HT1080 (cell line): ENCODE results near the gene JAK3. TPM values are rescaled to one million over a fixed set of nuclear protein-coding genes. Genes with fewer than 3 reads are reported as not detected.
"Not testable (repeated sequence)": the region's sequence is repeated elsewhere in the genome, so short reads cannot be mapped to it uniquely, and the experiment has no call there.

Experiments used
- DNase-seq: peaks from one replicate; pipeline ENCODE4 v3.0.0-alpha.2; 2015; ENCODE audit warnings: low read depth
- total RNA-seq: library from RNA; depleted of rRNA; stranded (reverse); fragments of >200 nt; shearing (Covaris generic); gene quantifications from 2 replicates; pipeline ENCODE4 v1.2.3, GENCODE V29; 2014

The JAK3 gene
- total RNA-seq, 1 experiment from 2014 or later: 0.06 TPM

GRCh38 chr19:17807731-17808316, 40.0 kb downstream of the JAK3 start:
- no peak for DNase-seq

GRCh38 chr19:17806945-17807344, 40.8 kb downstream of the JAK3 start:
- DNase-seq: no peak

- no peak for DNase-seq
Measured at GRCh38 chr19:17805427-17805826, 42.4 kb downstream of the JAK3 start.

- DNase-seq: peak; percentile 18
Measured at GRCh38 chr19:17803264-17803896, 44.4 kb downstream of the JAK3 start.

GRCh38 chr19:17802137-17802858, 45.5 kb downstream of the JAK3 start:
- no peak for DNase-seq

- not testable (repeated sequence) for DNase-seq
Measured at GRCh38 chr19:17798599-17798998, 49.2 kb downstream of the JAK3 start.

GRCh38 chr19:17797424-17798201, 50.2 kb downstream of the JAK3 start:
- peak; percentile 79 for DNase-seq

GRCh38 chr19:17796838-17797423, 50.9 kb downstream of the JAK3 start:
- no peak for DNase-seq

GRCh38 chr19:17796013-17796837, 51.6 kb downstream of the JAK3 start:
- no peak for DNase-seq

- DNase-seq: no peak
Measured at GRCh38 chr19:17795495-17795856, 52.3 kb downstream of the JAK3 start.

GRCh38 chr19:17794731-17795494, 52.9 kb downstream of the JAK3 start, which contains the start of gene B3GNT3:
Gene B3GNT3 (plus strand): TSS chr19:17795138. CDS start chr19:17807808, 12,670 bp downstream.
- peak; percentile 15 for DNase-seq

GRCh38 chr19:17794412-17794730, 53.4 kb downstream of the JAK3 start:
- no peak for DNase-seq

GRCh38 chr19:17790059-17790780, 57.6 kb downstream of the JAK3 start:
- DNase-seq: no peak

- DNase-seq: no peak
Measured at GRCh38 chr19:17788632-17789031, 59.1 kb downstream of the JAK3 start.

GRCh38 chr19:17787274-17787913, 60.4 kb downstream of the JAK3 start:
- no peak for DNase-seq

- DNase-seq: peak; percentile 52
Measured at GRCh38 chr19:17784201-17785008, 63.4 kb downstream of the JAK3 start.

- DNase-seq: not testable (repeated sequence)
Measured at GRCh38 chr19:17783721-17784120, 64.1 kb downstream of the JAK3 start.

GRCh38 chr19:17780781-17781180, 67.0 kb downstream of the JAK3 start:
- DNase-seq: no peak
